Non-pigmented ciliary epithelial cell (primary cell): ENCODE data around the gene BNC1.
A peak's percentile ranks its signal among the peaks of the same experiment; 100 is the strongest.

Source experiments
- DNase-seq: peaks from one replicate; pipeline ENCODE4 v3.0.0-alpha.2; 2010; ENCODE audit warnings: low read depth

The BNC1 gene

GRCh38 chr15:83284559-83285283, at the start of gene BNC1:
TSS of gene BNC1 (minus strand) at chr15:83284664. CDS start at chr15:83284628, 36 bp downstream.
- DNase-seq: no peak

- DNase-seq: no peak
These were observed 42.6 kb upstream of the BNC1 start for GRCh38 chr15:83327041-83327440.

GRCh38 chr15:83324799-83325198, 40.3 kb upstream of the BNC1 start:
- no peak for DNase-seq

GRCh38 chr15:83323296-83323711, 38.8 kb upstream of the BNC1 start:
- DNase-seq: peak; percentile 88

- no peak for DNase-seq
These were observed 38.2 kb upstream of the BNC1 start for GRCh38 chr15:83322691-83323090.

GRCh38 chr15:83322061-83322460, 37.6 kb upstream of the BNC1 start:
- DNase-seq: no peak

DNA sequence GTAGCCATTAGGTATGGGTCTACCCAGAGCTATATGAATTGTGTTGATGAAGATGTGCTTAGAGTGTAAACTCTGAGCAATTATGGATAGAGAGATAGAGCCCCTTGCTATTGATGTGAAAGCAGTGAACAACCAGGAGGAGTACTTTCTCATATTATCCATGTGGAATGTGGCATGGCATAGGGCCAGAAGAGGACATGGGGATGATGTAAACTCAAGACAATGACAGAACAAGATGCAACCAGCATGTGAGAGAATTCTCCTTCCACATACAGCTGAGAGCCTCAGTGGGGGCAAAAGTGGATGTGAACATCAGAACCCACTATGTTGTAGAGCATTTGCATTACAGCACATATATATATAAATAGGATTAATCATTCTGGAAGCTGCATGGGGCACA, 36.4 kb upstream of the BNC1 start:
- no peak for DNase-seq

DNA sequence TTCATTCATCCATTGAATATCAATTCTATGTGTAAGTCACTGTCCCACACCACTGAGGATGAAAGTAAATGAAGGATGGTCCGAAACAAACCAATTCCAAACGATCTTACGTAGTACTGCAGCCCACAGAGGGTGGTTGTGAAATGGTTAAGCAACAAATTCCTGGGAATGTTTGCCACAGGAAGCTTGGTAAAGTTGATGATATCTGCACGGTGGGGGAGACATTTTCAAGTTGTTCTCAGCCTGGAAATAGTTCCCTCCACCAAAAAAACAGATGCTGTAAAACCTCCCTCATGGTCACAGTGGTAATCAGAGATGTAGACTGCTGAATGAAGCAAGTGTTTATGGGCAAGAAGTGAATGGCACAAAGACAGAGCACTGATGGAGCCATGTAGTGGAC, 35.9 kb upstream of the BNC1 start:
- peak; percentile 43 for DNase-seq

GRCh38 chr15:83319771-83320170, 35.3 kb upstream of the BNC1 start:
- no peak for DNase-seq

- DNase-seq: no peak
These were observed 34.5 kb upstream of the BNC1 start for GRCh38 chr15:83318861-83319415.

DNA sequence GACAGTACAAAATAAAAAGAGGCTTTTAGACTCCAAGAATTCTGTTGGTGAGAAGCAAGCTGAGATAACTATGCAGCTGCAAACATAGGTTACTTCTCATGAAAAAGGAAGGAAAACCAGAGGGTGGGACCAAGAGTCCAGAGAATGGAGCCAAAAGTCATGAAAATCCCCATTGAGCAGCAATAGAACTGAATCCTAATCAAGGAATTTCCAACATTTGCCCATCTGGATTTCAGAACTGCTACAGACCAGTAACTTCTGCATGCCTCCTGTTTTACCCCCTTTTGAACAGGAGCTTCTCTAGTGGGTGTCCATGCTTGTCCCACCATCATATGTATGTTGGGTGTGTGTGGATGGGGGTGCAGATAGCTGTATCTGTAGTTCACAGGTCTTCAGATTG, 33.6 kb upstream of the BNC1 start:
- DNase-seq: no peak

DNA sequence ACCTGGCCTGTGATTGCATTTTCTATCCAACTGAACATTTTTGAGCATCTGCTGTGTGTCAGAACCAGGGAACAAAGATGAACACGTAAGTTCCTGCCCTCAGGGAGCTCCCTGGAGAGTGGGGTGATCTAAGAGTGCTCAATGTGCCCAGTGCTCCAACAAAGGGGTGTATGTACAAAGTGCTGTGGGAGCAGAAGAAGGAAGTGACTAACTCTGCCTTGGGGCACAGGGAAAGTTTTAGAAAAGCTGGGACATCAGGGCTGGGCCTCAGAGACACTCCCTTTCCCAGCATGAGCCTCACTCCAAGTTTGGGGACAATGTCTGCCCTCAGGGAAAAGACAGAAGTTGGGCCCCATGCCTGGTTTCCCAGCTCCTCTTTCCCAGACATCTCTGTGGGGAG, 27.6 kb upstream of the BNC1 start:
- no peak for DNase-seq

GRCh38 chr15:83310521-83311456, 26.3 kb upstream of the BNC1 start:
- DNase-seq: no peak

- DNase-seq: no peak
These were observed 24.2 kb upstream of the BNC1 start for GRCh38 chr15:83308671-83309070.

GRCh38 chr15:83306561-83306960, 22.1 kb upstream of the BNC1 start:
- DNase-seq: no peak

GRCh38 chr15:83305704-83306291, 21.3 kb upstream of the BNC1 start:
- DNase-seq: no peak

GRCh38 chr15:83304861-83305703, 20.6 kb upstream of the BNC1 start:
- DNase-seq: no peak

DNA sequence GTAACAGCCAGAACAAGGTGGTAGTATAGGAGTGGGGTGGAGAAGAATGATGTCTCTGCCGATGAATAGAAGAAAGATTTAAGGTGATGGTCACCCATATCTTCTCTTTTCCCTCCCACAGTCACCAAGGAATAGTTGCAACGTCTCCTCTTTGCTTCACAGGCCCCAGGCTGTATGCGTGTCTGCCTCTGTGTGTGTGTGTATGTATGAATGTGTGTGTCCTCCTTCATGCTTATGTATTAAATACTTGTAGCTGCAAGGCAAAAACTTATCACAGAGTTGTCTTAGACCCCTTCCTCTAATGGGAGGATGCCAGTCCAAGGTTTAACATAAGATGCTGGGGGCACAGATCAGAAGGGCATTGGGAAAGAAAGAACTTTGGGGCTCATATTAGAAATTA, 19.1 kb upstream of the BNC1 start:
- DNase-seq: no peak

- no peak for DNase-seq
These were observed 16.4 kb upstream of the BNC1 start for GRCh38 chr15:83300826-83301225.

DNA sequence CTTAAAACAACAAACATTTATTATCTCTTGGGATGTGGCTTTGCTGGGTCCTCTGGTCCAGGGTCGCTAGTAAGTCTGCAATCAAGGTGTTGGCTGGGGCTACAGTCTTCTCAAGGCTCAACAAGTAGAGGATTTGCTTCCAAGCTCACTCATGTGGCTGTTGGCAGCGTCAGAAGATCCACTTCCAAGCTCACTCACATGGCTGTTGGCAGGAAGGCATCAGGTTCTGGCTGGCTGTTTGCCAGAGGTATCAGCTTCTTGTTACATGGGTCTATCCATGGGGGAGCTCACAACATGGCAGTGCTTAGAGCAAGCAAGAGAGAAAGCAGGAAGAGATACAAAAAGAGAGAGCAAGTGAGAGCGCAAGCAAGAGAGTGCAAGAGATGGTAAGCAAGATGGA, 15.0 kb upstream of the BNC1 start:
- DNase-seq: no peak

- DNase-seq: no peak
These were observed 11.0 kb upstream of the BNC1 start for GRCh38 chr15:83295417-83295816.

- DNase-seq: no peak
These were observed 8.7 kb upstream of the BNC1 start for GRCh38 chr15:83293201-83293600.
